Effector memory CD4-positive, alpha-beta T cell (primary cell): ENCODE measurements around the gene WIPI1.

Source experiments
- DNase-seq, 3 donors: peaks; one replicate each; pipeline ENCODE4 v3.0.0-alpha.2; 2020
- H3K27ac ChIP-seq: 2 replicates; pipeline ENCODE4 v1.7.0; 2013; ENCODE audit warnings: mild to moderate bottlenecking, low read length, moderate library complexity; ENCODE audit not compliant: insufficient read depth, poor library complexity, severe bottlenecking
- H3K27me3 ChIP-seq: replicated peaks from 2 replicates; pipeline ENCODE4 v1.7.0; 2013; ENCODE audit warnings: mild to moderate bottlenecking, low read length; ENCODE audit not compliant: insufficient read depth, control insufficient read depth, poor library complexity, severe bottlenecking
- H3K36me3 ChIP-seq: 2 replicates; pipeline ENCODE4 v1.7.0; 2013; ENCODE audit warnings: mild to moderate bottlenecking, low read length, moderate library complexity; ENCODE audit not compliant: control insufficient read depth, insufficient read depth
- H3K4me1 ChIP-seq: 2 replicates; pipeline ENCODE4 v1.7.0; 2013; ENCODE audit warnings: low read length, mild to moderate bottlenecking; ENCODE audit not compliant: control insufficient read depth, insufficient read depth, poor library complexity, severe bottlenecking
- H3K4me3 ChIP-seq: 2 replicates; pipeline ENCODE4 v1.7.0; 2013; ENCODE audit warnings: low read length, low read depth, mild to moderate bottlenecking; ENCODE audit not compliant: insufficient read depth, poor library complexity, severe bottlenecking
- H3K9me3 ChIP-seq: 2 replicates; pipeline ENCODE4 v1.7.0; 2013; ENCODE audit warnings: mild to moderate bottlenecking, low read length, moderate library complexity; ENCODE audit not compliant: control insufficient read depth

The WIPI1 gene

DNA sequence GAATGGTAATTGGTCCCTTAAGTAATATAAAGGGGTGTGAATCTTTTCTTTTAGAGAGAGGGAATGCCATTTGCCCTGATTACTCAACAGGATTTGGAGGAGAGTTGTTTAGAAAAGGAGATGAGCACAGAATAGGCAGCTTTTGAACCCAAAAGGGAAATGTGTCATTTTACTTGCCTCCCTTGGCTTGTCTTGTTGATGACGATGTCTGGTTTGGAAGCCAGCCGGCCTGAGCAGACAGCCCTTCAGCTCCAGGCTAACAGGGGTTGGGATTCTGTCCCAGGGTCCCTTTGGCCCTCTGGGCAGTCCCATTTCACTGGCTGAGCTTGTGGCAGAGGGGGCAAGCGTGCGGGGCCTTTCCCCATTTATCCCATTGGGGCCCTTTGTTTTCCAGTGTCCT, 32.6 kb upstream of the WIPI1 start:
- H3K9me3 ChIP-seq: no peaks in the 10 kb centered on the region
- no peak for DNase-seq
- H3K36me3 ChIP-seq: no peaks in the 10 kb centered on the region
- peaks cover 12% of the 10 kb centered on the region for H3K4me1 ChIP-seq
- no peak overlapping the region for H3K4me3 ChIP-seq
- H3K27me3 ChIP-seq: no peaks in the 10 kb centered on the region
- no peak overlapping the region for H3K27ac ChIP-seq

- no peaks in the 10 kb centered on the region for H3K27me3 ChIP-seq
- no peak overlapping the region for H3K4me3 ChIP-seq
- H3K9me3 ChIP-seq: no peaks in the 10 kb centered on the region
- H3K36me3 ChIP-seq: no peaks in the 10 kb centered on the region
- no peak for DNase-seq
- peaks cover 12% of the 10 kb centered on the region for H3K4me1 ChIP-seq
- H3K27ac ChIP-seq: no peak overlapping the region
Observed at GRCh38 chr17:68484458-68484857, 27.2 kb upstream of the WIPI1 start.

- no peak overlapping the region for H3K27ac ChIP-seq
- no peaks in the 10 kb centered on the region for H3K9me3 ChIP-seq
- no peaks in the 10 kb centered on the region for H3K36me3 ChIP-seq
- H3K4me3 ChIP-seq: no peak overlapping the region
- DNase-seq: no peak
- H3K4me1 ChIP-seq: peaks cover 4% of the 10 kb centered on the region
- H3K27me3 ChIP-seq: no peaks in the 10 kb centered on the region
Observed at GRCh38 chr17:68482576-68483041, 25.3 kb upstream of the WIPI1 start.

DNA sequence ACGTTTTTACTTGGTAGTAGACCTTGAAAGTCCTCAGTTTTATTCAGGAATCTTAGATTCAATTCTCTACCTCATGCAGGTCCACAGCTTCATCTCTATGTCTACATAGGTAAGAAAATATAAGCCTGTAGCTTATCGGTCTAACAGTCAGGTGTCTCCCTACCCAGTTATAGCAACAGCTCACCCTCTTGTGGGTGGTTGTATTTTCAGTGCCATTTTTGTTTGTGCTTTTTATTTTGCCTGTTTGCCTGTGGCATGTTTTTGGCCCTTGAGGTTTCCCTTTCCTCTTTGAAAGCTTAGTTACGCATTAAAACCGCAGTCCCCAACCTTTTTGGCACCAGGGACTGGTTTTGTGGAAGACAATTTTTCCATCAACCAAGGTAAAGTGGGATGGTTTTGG, 23.6 kb upstream of the WIPI1 start:
- H3K36me3 ChIP-seq: no peaks in the 10 kb centered on the region
- no peaks in the 10 kb centered on the region for H3K9me3 ChIP-seq
- no peak overlapping the region for H3K4me3 ChIP-seq
- H3K4me1 ChIP-seq: no peaks in the 10 kb centered on the region
- H3K27me3 ChIP-seq: no peaks in the 10 kb centered on the region
- no peak for DNase-seq
- no peak overlapping the region for H3K27ac ChIP-seq

GRCh38 chr17:68470961-68471360, 13.7 kb upstream of the WIPI1 start:
- no peaks in the 10 kb centered on the region for H3K27me3 ChIP-seq
- no peaks in the 10 kb centered on the region for H3K9me3 ChIP-seq
- no peaks in the 10 kb centered on the region for H3K36me3 ChIP-seq
- H3K27ac ChIP-seq: no peak overlapping the region
- H3K4me1 ChIP-seq: no peaks in the 10 kb centered on the region
- H3K4me3 ChIP-seq: no peak overlapping the region
- DNase-seq: no peak

DNA sequence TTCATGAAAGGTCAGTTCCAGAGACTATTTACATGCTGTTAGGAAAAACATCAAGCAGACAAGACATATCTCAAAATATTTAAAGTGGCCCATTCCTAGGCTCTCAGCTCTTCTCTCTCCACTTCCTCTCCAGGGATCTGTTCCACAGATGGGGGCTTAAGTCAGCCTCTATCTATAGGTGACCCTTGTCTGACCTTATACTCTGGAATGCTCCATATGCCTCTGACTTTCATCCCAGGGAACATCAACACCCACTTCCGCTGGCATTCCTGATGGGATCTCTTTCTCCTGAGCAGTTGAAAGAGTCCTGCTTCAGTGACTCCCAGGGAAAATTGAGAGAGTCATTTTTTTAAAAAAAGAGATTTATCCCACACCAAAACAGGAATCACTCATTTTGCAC, 11.5 kb upstream of the WIPI1 start:
- Histone ChIP-seq H3K4me1 (no peaks in the 10 kb centered on the region), H3K4me3 (no peak overlapping the region), H3K27me3 (no peaks in the 10 kb centered on the region), H3K9me3 (no peaks in the 10 kb centered on the region), H3K36me3 (no peaks in the 10 kb centered on the region), H3K27ac (no peak overlapping the region)
- no peak for DNase-seq

GRCh38 chr17:68468334-68468733, 11.0 kb upstream of the WIPI1 start:
- no peak overlapping the region for H3K27ac ChIP-seq
- H3K4me3 ChIP-seq: no peak overlapping the region
- no peaks in the 10 kb centered on the region for H3K27me3 ChIP-seq
- H3K4me1 ChIP-seq: no peaks in the 10 kb centered on the region
- no peak for DNase-seq
- H3K9me3 ChIP-seq: no peaks in the 10 kb centered on the region
- H3K36me3 ChIP-seq: no peaks in the 10 kb centered on the region

DNA sequence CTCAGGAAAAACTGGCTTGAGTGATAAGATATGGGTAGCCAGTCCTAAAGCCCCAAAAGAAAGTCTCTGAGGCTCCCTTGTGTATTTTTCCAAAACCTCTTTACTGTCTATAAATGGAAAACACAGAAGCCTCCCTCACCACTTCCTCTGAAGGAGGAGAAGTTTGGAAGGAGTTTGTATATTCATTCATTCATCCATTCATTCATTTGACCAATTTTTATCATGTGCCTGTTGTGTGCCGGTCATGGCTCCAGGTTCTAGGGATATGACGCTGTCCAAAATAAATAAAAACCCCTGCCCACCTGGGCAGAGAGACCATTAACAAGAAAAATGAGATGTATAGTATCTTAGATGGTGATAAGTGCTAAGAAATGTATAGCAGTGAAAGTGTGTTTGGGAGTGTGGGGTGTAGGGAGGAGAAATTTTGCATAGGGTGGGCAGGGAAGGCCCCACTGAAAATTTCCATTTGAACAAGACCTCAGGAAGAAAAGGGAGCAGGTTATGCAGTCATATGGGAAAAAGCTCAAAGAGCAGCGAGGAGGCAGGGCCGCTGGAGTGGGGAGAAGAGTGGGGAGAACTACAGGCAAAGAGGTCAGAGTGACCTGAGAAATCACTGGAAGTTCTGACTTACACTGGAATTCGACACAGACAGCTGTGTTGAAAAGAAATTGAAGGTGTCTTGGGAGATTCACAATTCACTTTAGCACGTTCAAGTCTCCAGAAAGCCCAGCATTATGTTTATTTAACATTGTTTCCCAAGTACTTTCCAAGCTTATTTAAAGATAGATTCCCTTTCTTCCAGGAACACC, 6.1 kb upstream of the WIPI1 start:
- Histone ChIP-seq H3K27ac (no peak overlapping the region), H3K4me3 (no peak overlapping the region), H3K36me3 (no peaks in the 10 kb centered on the region), H3K27me3 (no peaks in the 10 kb centered on the region), H3K9me3 (no peaks in the 10 kb centered on the region), H3K4me1 (peaks cover 31% of the 10 kb centered on the region)
- DNase-seq: no peak

GRCh38 chr17:68462381-68463210, 5.3 kb upstream of the WIPI1 start:
- Histone ChIP-seq H3K9me3 (no peaks in the 10 kb centered on the region), H3K4me1 (peaks cover 35% of the 10 kb centered on the region), H3K27me3 (no peaks in the 10 kb centered on the region), H3K4me3 (no peak overlapping the region), H3K27ac (no peak overlapping the region), H3K36me3 (no peaks in the 10 kb centered on the region)
- DNase-seq: peak; percentile 47 to 58 (median 49)

DNA sequence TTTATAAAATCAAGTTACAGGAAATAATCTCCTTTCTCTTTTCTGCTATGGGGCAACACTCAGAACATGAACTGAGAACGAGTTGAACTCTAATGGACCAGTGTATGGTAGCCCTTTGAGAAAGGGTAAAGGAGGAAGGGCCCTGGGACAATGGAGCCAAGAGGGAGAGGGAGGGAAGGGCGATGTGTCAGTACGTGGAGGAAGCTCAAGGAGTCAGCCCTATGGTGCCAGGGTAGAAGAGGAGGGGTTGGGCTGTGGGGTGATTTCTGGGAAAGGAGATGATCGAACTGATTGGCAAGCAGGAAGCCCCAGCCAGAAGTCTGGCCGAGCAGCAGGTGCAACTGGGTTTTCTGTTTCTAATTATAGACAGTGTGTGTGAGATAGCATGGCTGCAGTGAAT, 4.3 kb upstream of the WIPI1 start:
- no peak for DNase-seq
- no peaks in the 10 kb centered on the region for H3K36me3 ChIP-seq
- no peak overlapping the region for H3K4me3 ChIP-seq
- no peaks in the 10 kb centered on the region for H3K9me3 ChIP-seq
- no peak overlapping the region for H3K27ac ChIP-seq
- no peaks in the 10 kb centered on the region for H3K27me3 ChIP-seq
- peaks cover 40% of the 10 kb centered on the region for H3K4me1 ChIP-seq
